GM23338 (cell line): ENCODE measurements around the gene NUP88. TPM values are rescaled to one million over a fixed set of nuclear protein-coding genes. Genes with fewer than 3 reads are reported as not detected.

ENCODE experiments used
- ATAC-seq: fragments of 200-7000 bp; cut with Tn5 transposase; 3 replicates; pipeline ENCODE4 v1.9.1; 2020
- DNase-seq: peaks from one replicate; pipeline ENCODE4 v3.0.0-alpha.2; 2015; ENCODE audit warnings: low spot score
- H2AFZ ChIP-seq: fragments of 200-600 bp; sonication (generic); 2 replicates; pipeline ENCODE4 v1.8.0; 2016; ENCODE audit warnings: antibody characterized with exemption, mild to moderate bottlenecking, moderate library complexity
- H3F3A ChIP-seq: fragments of 200-600 bp; sonication (generic); replicated peaks from 2 replicates; pipeline ENCODE4 v1.8.0; 2017; ENCODE audit warnings: antibody characterized with exemption, mixed run types, low read depth
- H3K27ac ChIP-seq: fragments of 200-600 bp; sonication (generic); 2 replicates; pipeline ENCODE4 v1.6.1; 2016; ENCODE audit warnings: low read depth
- H3K27me3 ChIP-seq: fragments of 200-600 bp; sonication (generic); 2 replicates; pipeline ENCODE4 v1.8.0; 2016; ENCODE audit warnings: mild to moderate bottlenecking, mixed run types, moderate library complexity; ENCODE audit not compliant: insufficient read depth
- H3K36me3 ChIP-seq: fragments of 200-600 bp; sonication (generic); 2 replicates; pipeline ENCODE4 v1.8.0; 2016; ENCODE audit warnings: mild to moderate bottlenecking; ENCODE audit not compliant: insufficient read depth
- H3K4me1 ChIP-seq: fragments of 200-600 bp; sonication (generic); 2 replicates; pipeline ENCODE4 v1.8.0; 2016; ENCODE audit warnings: mild to moderate bottlenecking, moderate library complexity; ENCODE audit not compliant: insufficient read depth
- H3K4me2 ChIP-seq: fragments of 200-600 bp; sonication (generic); 2 replicates; pipeline ENCODE4 v1.7.1; 2017; ENCODE audit warnings: mixed run types
- H3K4me3 ChIP-seq: fragments of 200-600 bp; sonication (generic); 2 replicates; pipeline ENCODE4 v1.6.1; 2016; ENCODE audit warnings: mixed run types
- H3K79me2 ChIP-seq: fragments of 200-600 bp; sonication (generic); replicated peaks from 2 replicates; pipeline ENCODE4 v1.8.0; 2017; ENCODE audit warnings: mild to moderate bottlenecking; ENCODE audit not compliant: insufficient read depth
- H3K9me2 ChIP-seq: fragments of 200-600 bp; sonication (generic); 2 replicates; pipeline ENCODE4 v1.8.0; 2017; ENCODE audit not compliant: insufficient read depth
- H4K20me1 ChIP-seq: fragments of 200-600 bp; sonication (generic); replicated peaks from 2 replicates; pipeline ENCODE4 v1.8.0; 2017; ENCODE audit warnings: mild to moderate bottlenecking; ENCODE audit not compliant: insufficient read depth
- H3K27ac Mint-ChIP-seq: 2 replicates; pipeline ENCODE4 v1.8.0; 2020; ENCODE audit warnings: inconsistent platforms, mild to moderate bottlenecking, moderate library complexity, mixed read lengths
- H3K27me3 Mint-ChIP-seq: 3 replicates; pipeline ENCODE4 v1.8.0; 2022; ENCODE audit warnings: low read depth, mild to moderate bottlenecking, moderate library complexity, mixed read lengths, inconsistent platforms; ENCODE audit not compliant: insufficient read depth, poor library complexity
- H3K36me3 Mint-ChIP-seq: 3 replicates; pipeline ENCODE4 v1.8.0; 2021; ENCODE audit warnings: low read depth, mild to moderate bottlenecking, inconsistent platforms, moderate library complexity, mixed read lengths
- H3K4me1 Mint-ChIP-seq: 3 replicates; pipeline ENCODE4 v1.8.0; 2020; ENCODE audit warnings: mild to moderate bottlenecking, inconsistent platforms, mixed read lengths
- H3K4me3 Mint-ChIP-seq: 3 replicates; pipeline ENCODE4 v1.8.0; 2021; ENCODE audit warnings: moderate library complexity, mild to moderate bottlenecking, inconsistent platforms, mixed read lengths
- H3K9me3 Mint-ChIP-seq: 3 replicates; pipeline ENCODE4 v1.8.0; 2020; ENCODE audit warnings: moderate library complexity, mild to moderate bottlenecking, inconsistent platforms, mixed read lengths
- CREB1 ChIP-seq: fragments of 250-450 bp; sonication (Bioruptor Pico); IDR thresholded peaks from 2 replicates; pipeline ENCODE4 v1.5.0; 2020; ENCODE audit warnings: low read depth, mild to moderate bottlenecking, moderate library complexity
- EZH2phosphoT487 ChIP-seq: fragments of 200-600 bp; sonication (generic); IDR thresholded peaks from one replicate; pipeline ENCODE4 v1.8.1; 2018; ENCODE audit warnings: antibody characterized with exemption; ENCODE audit not compliant: unreplicated experiment
- JUNB ChIP-seq: IDR thresholded peaks from one replicate; pipeline ENCODE4 v1.6.1; 2016; ENCODE audit warnings: antibody characterized with exemption; ENCODE audit not compliant: unreplicated experiment
- NANOG ChIP-seq: IDR thresholded peaks from 2 replicates; pipeline ENCODE4 v1.6.1; 2016; ENCODE audit warnings: antibody characterized with exemption, borderline replicate concordance
- POLR2AphosphoS5 ChIP-seq: IDR thresholded peaks from 2 replicates; pipeline ENCODE4 v1.6.1; 2016; ENCODE audit warnings: antibody characterized with exemption, low read depth
- STAT1 ChIP-seq: IDR thresholded peaks from one replicate; pipeline ENCODE4 v1.6.1; 2016; ENCODE audit warnings: antibody characterized with exemption; ENCODE audit not compliant: unreplicated experiment
- ZNF114 ChIP-seq: fragments of 250-450 bp; sonication (Bioruptor Pico); IDR thresholded peaks from 2 replicates; pipeline ENCODE4 v1.5.0; 2020; ENCODE audit warnings: mild to moderate bottlenecking, moderate library complexity
- ZNF331 ChIP-seq: fragments of 250-450 bp; sonication (Bioruptor Pico); IDR thresholded peaks from 2 replicates; pipeline ENCODE4 v1.5.0; 2020; ENCODE audit warnings: low read depth, mild to moderate bottlenecking, moderate library complexity
- polyA plus RNA-seq: library from polyadenylated mRNA; unstranded; fragments of >200 nt; fragmentation: Nextera tagmentation; extraction: Ambion mirVana; gene quantifications from 2 replicates; pipeline ENCODE4 v1.2.1, GENCODE V29; 2016
- total RNA-seq: library from RNA; depleted of rRNA; stranded (reverse); fragments of >200 nt; shearing (Covaris generic); gene quantifications from 2 replicates; pipeline ENCODE4 v1.2.3, GENCODE V29; 2014
- TF ChIP-seq, protein P1 (sequence below), 2 experiments: fragments of 200-600 bp in 1 of 2; sonication (generic) in 1 of 2; conservative IDR thresholded peaks; 2 replicates each; pipeline versions ENCODE4 v1.5.1 to v1.6.1; 2016 to 2017; ENCODE audit warnings: antibody characterized with exemption in 2 of 2, low read depth in 2 of 2, mild to moderate bottlenecking in 2 of 2, moderate library complexity in 1 of 2
- TF ChIP-seq, protein P2 (sequence below): IDR thresholded peaks from one replicate; pipeline ENCODE4 v1.6.1; 2018; ENCODE audit warnings: antibody characterized with exemption; ENCODE audit not compliant: unreplicated experiment
- TF ChIP-seq, protein P3 (sequence below): IDR thresholded peaks from 2 replicates; pipeline ENCODE4 v1.6.1; 2016; ENCODE audit warnings: antibody characterized with exemption
- TF ChIP-seq, protein P4 (sequence below): fragments of 250-450 bp; sonication (Bioruptor Pico); IDR thresholded peaks from 2 replicates; pipeline ENCODE4 v1.5.0; 2020; ENCODE audit warnings: mild to moderate bottlenecking, moderate library complexity

NUP88 gene
- total and polyA plus RNA-seq, 2 experiments from 2014 or later, result 110 to 172 TPM

DNA sequence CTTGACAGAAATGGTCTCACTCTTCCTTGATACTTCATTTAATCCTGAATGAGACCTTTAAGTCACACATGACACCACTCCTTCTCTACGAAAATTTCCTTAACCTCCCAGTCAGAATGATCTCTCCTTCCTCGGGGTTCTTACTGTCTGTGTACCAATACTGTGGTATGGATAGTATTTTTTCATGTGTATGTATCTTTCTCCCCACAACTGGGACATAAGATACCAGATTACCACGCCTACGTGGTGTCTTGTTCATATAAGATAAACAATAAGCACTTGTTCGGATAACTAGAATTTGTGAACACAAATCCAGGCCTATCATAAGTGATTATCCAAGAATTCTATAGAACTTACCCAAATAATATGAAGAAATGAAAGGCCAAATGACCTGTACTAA is 11.3 kb downstream of the NUP88 start:
- no peaks in the 10 kb centered on the region for H3K9me3 Mint-ChIP-seq
- no peak for TF ChIP-seq ZNF114 (CRISPR knock-in tag)
- TF ChIP-seq STAT1, result no peak
- TF ChIP-seq JUNB, result no peak
- TF ChIP-seq EZH2phosphoT487, result no peak
- TF ChIP-seq, protein P1, sequence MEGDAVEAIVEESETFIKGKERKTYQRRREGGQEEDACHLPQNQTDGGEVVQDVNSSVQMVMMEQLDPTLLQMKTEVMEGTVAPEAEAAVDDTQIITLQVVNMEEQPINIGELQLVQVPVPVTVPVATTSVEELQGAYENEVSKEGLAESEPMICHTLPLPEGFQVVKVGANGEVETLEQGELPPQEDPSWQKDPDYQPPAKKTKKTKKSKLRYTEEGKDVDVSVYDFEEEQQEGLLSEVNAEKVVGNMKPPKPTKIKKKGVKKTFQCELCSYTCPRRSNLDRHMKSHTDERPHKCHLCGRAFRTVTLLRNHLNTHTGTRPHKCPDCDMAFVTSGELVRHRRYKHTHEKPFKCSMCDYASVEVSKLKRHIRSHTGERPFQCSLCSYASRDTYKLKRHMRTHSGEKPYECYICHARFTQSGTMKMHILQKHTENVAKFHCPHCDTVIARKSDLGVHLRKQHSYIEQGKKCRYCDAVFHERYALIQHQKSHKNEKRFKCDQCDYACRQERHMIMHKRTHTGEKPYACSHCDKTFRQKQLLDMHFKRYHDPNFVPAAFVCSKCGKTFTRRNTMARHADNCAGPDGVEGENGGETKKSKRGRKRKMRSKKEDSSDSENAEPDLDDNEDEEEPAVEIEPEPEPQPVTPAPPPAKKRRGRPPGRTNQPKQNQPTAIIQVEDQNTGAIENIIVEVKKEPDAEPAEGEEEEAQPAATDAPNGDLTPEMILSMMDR (conservative IDR thresholded peaks at IDR 0.05; ENCODE audit: low read depth in 2 of 2), result no peak
- TF ChIP-seq, protein P2, sequence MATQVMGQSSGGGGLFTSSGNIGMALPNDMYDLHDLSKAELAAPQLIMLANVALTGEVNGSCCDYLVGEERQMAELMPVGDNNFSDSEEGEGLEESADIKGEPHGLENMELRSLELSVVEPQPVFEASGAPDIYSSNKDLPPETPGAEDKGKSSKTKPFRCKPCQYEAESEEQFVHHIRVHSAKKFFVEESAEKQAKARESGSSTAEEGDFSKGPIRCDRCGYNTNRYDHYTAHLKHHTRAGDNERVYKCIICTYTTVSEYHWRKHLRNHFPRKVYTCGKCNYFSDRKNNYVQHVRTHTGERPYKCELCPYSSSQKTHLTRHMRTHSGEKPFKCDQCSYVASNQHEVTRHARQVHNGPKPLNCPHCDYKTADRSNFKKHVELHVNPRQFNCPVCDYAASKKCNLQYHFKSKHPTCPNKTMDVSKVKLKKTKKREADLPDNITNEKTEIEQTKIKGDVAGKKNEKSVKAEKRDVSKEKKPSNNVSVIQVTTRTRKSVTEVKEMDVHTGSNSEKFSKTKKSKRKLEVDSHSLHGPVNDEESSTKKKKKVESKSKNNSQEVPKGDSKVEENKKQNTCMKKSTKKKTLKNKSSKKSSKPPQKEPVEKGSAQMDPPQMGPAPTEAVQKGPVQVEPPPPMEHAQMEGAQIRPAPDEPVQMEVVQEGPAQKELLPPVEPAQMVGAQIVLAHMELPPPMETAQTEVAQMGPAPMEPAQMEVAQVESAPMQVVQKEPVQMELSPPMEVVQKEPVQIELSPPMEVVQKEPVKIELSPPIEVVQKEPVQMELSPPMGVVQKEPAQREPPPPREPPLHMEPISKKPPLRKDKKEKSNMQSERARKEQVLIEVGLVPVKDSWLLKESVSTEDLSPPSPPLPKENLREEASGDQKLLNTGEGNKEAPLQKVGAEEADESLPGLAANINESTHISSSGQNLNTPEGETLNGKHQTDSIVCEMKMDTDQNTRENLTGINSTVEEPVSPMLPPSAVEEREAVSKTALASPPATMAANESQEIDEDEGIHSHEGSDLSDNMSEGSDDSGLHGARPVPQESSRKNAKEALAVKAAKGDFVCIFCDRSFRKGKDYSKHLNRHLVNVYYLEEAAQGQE, result no peak
- TF ChIP-seq, protein P3, sequence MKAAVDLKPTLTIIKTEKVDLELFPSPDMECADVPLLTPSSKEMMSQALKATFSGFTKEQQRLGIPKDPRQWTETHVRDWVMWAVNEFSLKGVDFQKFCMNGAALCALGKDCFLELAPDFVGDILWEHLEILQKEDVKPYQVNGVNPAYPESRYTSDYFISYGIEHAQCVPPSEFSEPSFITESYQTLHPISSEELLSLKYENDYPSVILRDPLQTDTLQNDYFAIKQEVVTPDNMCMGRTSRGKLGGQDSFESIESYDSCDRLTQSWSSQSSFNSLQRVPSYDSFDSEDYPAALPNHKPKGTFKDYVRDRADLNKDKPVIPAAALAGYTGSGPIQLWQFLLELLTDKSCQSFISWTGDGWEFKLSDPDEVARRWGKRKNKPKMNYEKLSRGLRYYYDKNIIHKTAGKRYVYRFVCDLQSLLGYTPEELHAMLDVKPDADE, result no peak
- no peak for TF ChIP-seq POLR2AphosphoS5
- no peak for TF ChIP-seq CREB1
- no peak for TF ChIP-seq NANOG
- TF ChIP-seq, protein P4, sequence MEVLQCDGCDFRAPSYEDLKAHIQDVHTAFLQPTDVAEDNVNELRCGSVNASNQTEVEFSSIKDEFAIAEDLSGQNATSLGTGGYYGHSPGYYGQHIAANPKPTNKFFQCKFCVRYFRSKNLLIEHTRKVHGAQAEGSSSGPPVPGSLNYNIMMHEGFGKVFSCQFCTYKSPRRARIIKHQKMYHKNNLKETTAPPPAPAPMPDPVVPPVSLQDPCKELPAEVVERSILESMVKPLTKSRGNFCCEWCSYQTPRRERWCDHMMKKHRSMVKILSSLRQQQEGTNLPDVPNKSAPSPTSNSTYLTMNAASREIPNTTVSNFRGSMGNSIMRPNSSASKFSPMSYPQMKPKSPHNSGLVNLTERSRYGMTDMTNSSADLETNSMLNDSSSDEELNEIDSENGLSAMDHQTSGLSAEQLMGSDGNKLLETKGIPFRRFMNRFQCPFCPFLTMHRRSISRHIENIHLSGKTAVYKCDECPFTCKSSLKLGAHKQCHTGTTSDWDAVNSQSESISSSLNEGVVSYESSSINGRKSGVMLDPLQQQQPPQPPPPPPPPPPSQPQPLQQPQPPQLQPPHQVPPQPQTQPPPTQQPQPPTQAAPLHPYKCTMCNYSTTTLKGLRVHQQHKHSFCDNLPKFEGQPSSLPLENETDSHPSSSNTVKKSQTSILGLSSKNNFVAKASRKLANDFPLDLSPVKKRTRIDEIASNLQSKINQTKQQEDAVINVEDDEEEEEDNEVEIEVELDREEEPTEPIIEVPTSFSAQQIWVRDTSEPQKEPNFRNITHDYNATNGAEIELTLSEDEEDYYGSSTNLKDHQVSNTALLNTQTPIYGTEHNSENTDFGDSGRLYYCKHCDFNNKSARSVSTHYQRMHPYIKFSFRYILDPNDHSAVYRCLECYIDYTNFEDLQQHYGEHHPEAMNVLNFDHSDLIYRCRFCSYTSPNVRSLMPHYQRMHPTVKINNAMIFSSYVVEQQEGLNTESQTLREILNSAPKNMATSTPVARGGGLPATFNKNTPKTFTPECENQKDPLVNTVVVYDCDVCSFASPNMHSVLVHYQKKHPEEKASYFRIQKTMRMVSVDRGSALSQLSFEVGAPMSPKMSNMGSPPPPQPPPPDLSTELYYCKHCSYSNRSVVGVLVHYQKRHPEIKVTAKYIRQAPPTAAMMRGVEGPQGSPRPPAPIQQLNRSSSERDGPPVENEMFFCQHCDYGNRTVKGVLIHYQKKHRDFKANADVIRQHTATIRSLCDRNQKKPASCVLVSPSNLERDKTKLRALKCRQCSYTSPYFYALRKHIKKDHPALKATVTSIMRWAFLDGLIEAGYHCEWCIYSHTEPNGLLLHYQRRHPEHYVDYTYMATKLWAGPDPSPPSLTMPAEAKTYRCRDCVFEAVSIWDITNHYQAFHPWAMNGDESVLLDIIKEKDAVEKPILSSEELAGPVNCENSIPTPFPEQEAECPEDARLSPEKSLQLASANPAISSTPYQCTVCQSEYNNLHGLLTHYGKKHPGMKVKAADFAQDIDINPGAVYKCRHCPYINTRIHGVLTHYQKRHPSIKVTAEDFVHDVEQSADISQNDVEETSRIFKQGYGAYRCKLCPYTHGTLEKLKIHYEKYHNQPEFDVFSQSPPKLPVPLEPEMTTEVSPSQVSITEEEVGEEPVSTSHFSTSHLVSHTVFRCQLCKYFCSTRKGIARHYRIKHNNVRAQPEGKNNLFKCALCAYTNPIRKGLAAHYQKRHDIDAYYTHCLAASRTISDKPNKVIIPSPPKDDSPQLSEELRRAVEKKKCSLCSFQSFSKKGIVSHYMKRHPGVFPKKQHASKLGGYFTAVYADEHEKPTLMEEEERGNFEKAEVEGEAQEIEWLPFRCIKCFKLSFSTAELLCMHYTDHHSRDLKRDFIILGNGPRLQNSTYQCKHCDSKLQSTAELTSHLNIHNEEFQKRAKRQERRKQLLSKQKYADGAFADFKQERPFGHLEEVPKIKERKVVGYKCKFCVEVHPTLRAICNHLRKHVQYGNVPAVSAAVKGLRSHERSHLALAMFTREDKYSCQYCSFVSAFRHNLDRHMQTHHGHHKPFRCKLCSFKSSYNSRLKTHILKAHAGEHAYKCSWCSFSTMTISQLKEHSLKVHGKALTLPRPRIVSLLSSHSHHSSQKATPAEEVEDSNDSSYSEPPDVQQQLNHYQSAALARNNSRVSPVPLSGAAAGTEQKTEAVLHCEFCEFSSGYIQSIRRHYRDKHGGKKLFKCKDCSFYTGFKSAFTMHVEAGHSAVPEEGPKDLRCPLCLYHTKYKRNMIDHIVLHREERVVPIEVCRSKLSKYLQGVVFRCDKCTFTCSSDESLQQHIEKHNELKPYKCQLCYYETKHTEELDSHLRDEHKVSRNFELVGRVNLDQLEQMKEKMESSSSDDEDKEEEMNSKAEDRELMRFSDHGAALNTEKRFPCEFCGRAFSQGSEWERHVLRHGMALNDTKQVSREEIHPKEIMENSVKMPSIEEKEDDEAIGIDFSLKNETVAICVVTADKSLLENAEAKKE (CRISPR knock-in tag), result no peak
- no peak for TF ChIP-seq ZNF331
- H3K27ac Mint-ChIP-seq, result no peak overlapping the region
- DNase-seq (no peak), ATAC-seq (no peak)
- no peaks in the 10 kb centered on the region for H3K9me2 ChIP-seq
- no peak overlapping the region for H2AFZ ChIP-seq
- peaks cover 36% of the 10 kb centered on the region for H3K79me2 ChIP-seq
- H3F3A ChIP-seq, result no peaks in the 10 kb centered on the region
- no peak overlapping the region for H3K4me3 Mint-ChIP-seq
- H3K36me3 Mint-ChIP-seq, result peaks cover 26% of the 10 kb centered on the region
- no peak overlapping the region for H3K4me2 ChIP-seq
- peaks cover 88% of the 10 kb centered on the region for H3K36me3 ChIP-seq
- H4K20me1 ChIP-seq, result peaks cover 47% of the 10 kb centered on the region; the same call in 1 of the 2 replicates
- no peak overlapping the region for H3K4me3 ChIP-seq
- no peaks in the 10 kb centered on the region for H3K4me1 ChIP-seq
- no peaks in the 10 kb centered on the region for H3K27me3 Mint-ChIP-seq
- H3K27me3 ChIP-seq, result no peaks in the 10 kb centered on the region
- H3K27ac ChIP-seq, result no peak overlapping the region
- no peaks in the 10 kb centered on the region for H3K4me1 Mint-ChIP-seq
